Activated T-helper 1 cell treated with anti-CD3 and anti-CD28 coated beads, Interleukin-2, amount 50 U/mL, for 16 hours (primary cell): ENCODE results near the gene NR4A1.
"Not testable (repeated sequence)": the region's sequence is repeated elsewhere in the genome, so short reads cannot be mapped to it uniquely, and the experiment has no call there.

ENCODE experiments used
- DNase-seq, 2 donors: peaks; one replicate each; pipeline ENCODE4 v3.0.0-alpha.2; 2020; ENCODE audit warnings: low read depth in 1 of 2, low spot score in 1 of 2

The NR4A1 gene

GRCh38 chr12:52093346-52093745, 42.1 kb downstream of the NR4A1 start:
- no peak for DNase-seq

- DNase-seq, result no peak
Observed at GRCh38 chr12:52096332-52097044, 45.2 kb downstream of the NR4A1 start.

GRCh38 chr12:52097045-52097666, 45.9 kb downstream of the NR4A1 start:
- no peak for DNase-seq

GRCh38 chr12:52104431-52105089, 53.3 kb downstream of the NR4A1 start:
- not testable (repeated sequence) for DNase-seq
